ENCODE results near the gene RFC2.

RFC2 gene

GRCh38 chr7:74292757-74293576 lies 38.8 kb upstream of the RFC2 start:
- TF ChIP-seq CTCF (conservative IDR thresholded peaks at IDR 0.05; ENCODE audit: low read depth, low read length), result no peak
- no peaks in the 10 kb centered on the region for H3K4me1 ChIP-seq (ENCODE audit: low read depth, poor library complexity, severe bottlenecking)
- H3K27ac ChIP-seq, result no peak overlapping the region
- H3K79me2 ChIP-seq (ENCODE audit: insufficient read depth, low read depth), result no peaks in the 10 kb centered on the region
- H3K27me3 ChIP-seq (ENCODE audit: insufficient read depth, low read depth), result peaks cover 63% of the 10 kb centered on the region
- H3K36me3 ChIP-seq (ENCODE audit: insufficient read depth), result no peaks in the 10 kb centered on the region
- H3K4me2 ChIP-seq, result no peak overlapping the region
- no peaks in the 10 kb centered on the region for H4K20me1 ChIP-seq (ENCODE audit: insufficient read depth)
- no peak overlapping the region for H2AFZ ChIP-seq (ENCODE audit: low read depth)
- no peak overlapping the region for H3K9ac ChIP-seq
- no peak overlapping the region for H3K4me3 ChIP-seq (IDR thresholded peaks at IDR 0.05; ENCODE audit: insufficient read depth, low read depth, low read length)

GRCh38 chr7:74291535-74291934 lies 37.3 kb upstream of the RFC2 start:
- Histone ChIP-seq H3K4me2 (no peak overlapping the region), H3K27ac (no peak overlapping the region), H3K4me3 (IDR thresholded peaks at IDR 0.05; ENCODE audit: insufficient read depth, low read depth, low read length) (no peak overlapping the region), H3K4me1 (ENCODE audit: low read depth, poor library complexity, severe bottlenecking) (no peaks in the 10 kb centered on the region), H3K9ac (no peak overlapping the region), H3K36me3 (ENCODE audit: insufficient read depth) (no peaks in the 10 kb centered on the region), H4K20me1 (ENCODE audit: insufficient read depth) (no peaks in the 10 kb centered on the region), H3K79me2 (ENCODE audit: insufficient read depth, low read depth) (no peaks in the 10 kb centered on the region), H2AFZ (ENCODE audit: low read depth) (no peak overlapping the region), H3K27me3 (ENCODE audit: insufficient read depth, low read depth) (peaks cover 63% of the 10 kb centered on the region)
- no peak for TF ChIP-seq CTCF (conservative IDR thresholded peaks at IDR 0.05; ENCODE audit: low read depth, low read length)

- Histone ChIP-seq H3K27ac (no peak overlapping the region), H3K36me3 (ENCODE audit: insufficient read depth) (no peaks in the 10 kb centered on the region), H3K4me2 (no peak overlapping the region), H3K27me3 (ENCODE audit: insufficient read depth, low read depth) (peaks cover 63% of the 10 kb centered on the region), H3K9ac (no peak overlapping the region), H2AFZ (ENCODE audit: low read depth) (no peak overlapping the region), H4K20me1 (ENCODE audit: insufficient read depth) (no peaks in the 10 kb centered on the region), H3K79me2 (ENCODE audit: insufficient read depth, low read depth) (no peaks in the 10 kb centered on the region), H3K4me3 (IDR thresholded peaks at IDR 0.05; ENCODE audit: insufficient read depth, low read depth, low read length) (no peak overlapping the region), H3K4me1 (ENCODE audit: low read depth, poor library complexity, severe bottlenecking) (no peaks in the 10 kb centered on the region)
- no peak for TF ChIP-seq CTCF (conservative IDR thresholded peaks at IDR 0.05; ENCODE audit: low read depth, low read length)
Measured at GRCh38 chr7:74290981-74291441, 36.8 kb upstream of the RFC2 start.

- Histone ChIP-seq H3K36me3 (ENCODE audit: insufficient read depth) (no peaks in the 10 kb centered on the region), H3K79me2 (ENCODE audit: insufficient read depth, low read depth) (no peaks in the 10 kb centered on the region), H3K4me1 (ENCODE audit: low read depth, poor library complexity, severe bottlenecking) (no peaks in the 10 kb centered on the region), H3K27me3 (ENCODE audit: insufficient read depth, low read depth) (peaks cover 63% of the 10 kb centered on the region), H2AFZ (ENCODE audit: low read depth) (no peak overlapping the region), H3K4me2 (no peak overlapping the region), H3K27ac (no peak overlapping the region), H3K4me3 (IDR thresholded peaks at IDR 0.05; ENCODE audit: insufficient read depth, low read depth, low read length) (no peak overlapping the region), H3K9ac (no peak overlapping the region), H4K20me1 (ENCODE audit: insufficient read depth) (no peaks in the 10 kb centered on the region)
- no peak for TF ChIP-seq CTCF (conservative IDR thresholded peaks at IDR 0.05; ENCODE audit: low read depth, low read length)
Measured at GRCh38 chr7:74290553-74290950, 36.4 kb upstream of the RFC2 start.

Measured in KMS-11 (cell line).